Upper lobe of left lung (tissue), 4 donors: ENCODE measurements around the gene ATG2B.

Source experiments
- POLR2A ChIP-seq, 4 donors: fragments of 450-650 bp; IDR thresholded peaks; one replicate each; pipeline ENCODE4 v1.5.1; 2016 to 2017; ENCODE audit warnings: antibody characterized with exemption in 4 of 4, mild to moderate bottlenecking in 2 of 4
- TF ChIP-seq, protein P1 (sequence below), 6 experiments: fragments of 450-650 bp in 4 of 6; fragments of 200-600 bp in 2 of 6; sonication (generic) in 2 of 6; IDR thresholded peaks; one replicate each; pipeline ENCODE4 v1.5.1; 2016 to 2019; ENCODE audit warnings: antibody characterized with exemption in 6 of 6

DNA sequence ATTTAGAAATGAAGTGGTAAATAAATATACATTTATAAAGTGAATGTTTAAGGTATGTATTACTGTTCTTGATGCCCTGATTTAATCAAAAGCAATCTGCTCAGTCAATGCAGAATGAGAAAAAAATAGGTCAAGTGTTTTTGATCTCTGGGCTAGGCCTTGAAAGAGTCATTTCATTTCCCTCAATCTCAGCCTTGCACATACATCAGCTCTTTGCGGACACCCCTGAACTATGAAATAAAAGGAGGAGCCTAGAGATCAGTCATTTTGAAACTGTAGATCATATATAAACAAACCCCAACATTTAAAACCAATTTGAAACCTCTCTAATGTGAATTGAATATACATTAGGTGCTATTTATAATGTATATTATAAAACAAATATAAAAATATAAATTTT lies 42.5 kb downstream of the ATG2B start:
- TF ChIP-seq, protein P1, sequence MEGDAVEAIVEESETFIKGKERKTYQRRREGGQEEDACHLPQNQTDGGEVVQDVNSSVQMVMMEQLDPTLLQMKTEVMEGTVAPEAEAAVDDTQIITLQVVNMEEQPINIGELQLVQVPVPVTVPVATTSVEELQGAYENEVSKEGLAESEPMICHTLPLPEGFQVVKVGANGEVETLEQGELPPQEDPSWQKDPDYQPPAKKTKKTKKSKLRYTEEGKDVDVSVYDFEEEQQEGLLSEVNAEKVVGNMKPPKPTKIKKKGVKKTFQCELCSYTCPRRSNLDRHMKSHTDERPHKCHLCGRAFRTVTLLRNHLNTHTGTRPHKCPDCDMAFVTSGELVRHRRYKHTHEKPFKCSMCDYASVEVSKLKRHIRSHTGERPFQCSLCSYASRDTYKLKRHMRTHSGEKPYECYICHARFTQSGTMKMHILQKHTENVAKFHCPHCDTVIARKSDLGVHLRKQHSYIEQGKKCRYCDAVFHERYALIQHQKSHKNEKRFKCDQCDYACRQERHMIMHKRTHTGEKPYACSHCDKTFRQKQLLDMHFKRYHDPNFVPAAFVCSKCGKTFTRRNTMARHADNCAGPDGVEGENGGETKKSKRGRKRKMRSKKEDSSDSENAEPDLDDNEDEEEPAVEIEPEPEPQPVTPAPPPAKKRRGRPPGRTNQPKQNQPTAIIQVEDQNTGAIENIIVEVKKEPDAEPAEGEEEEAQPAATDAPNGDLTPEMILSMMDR (IDR thresholded peaks at IDR 0.05), result no peak
- TF ChIP-seq POLR2A (IDR thresholded peaks at IDR 0.05), result no peak
